GM18507 (cell line): Measurements from ENCODE around the gene BCKDHB.
"Not testable (repeated sequence)": the region's sequence is repeated elsewhere in the genome, so short reads cannot be mapped to it uniquely, and the experiment has no call there.

Source experiments
- DNase-seq: peaks from one replicate; pipeline ENCODE4 v3.0.0; 2011; ENCODE audit warnings: low read depth; ENCODE audit not compliant: insufficient read length; ENCODE audit errors: extremely low spot score
- FAIRE-seq: peaks from 2 replicates; lab custom pipeline; 2011; peaks lifted over from hg19 to GRCh38; lab: Jason Lieb, UNC

BCKDHB gene

DNA sequence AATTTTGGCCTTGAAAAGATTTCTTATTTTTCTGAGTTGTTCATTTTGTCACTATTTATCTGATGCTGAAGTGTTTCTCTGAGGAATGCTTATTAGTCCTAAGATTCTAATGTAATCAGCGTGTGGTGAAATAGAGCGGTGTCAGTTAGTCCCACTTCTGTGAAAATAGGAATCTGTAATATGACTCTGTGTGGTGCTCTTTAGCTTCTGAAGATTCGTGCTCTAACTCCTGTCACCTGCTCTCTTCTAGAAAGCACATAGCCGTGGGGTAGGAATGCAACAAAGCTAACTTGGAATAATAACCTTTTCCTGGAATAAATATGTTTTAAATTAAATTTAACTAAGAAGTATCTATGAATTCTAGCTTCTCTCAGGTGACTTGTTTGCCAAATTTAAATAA, 90.4 kb downstream of the BCKDHB start:
- FAIRE-seq (no peak), DNase-seq (no peak)

DNA sequence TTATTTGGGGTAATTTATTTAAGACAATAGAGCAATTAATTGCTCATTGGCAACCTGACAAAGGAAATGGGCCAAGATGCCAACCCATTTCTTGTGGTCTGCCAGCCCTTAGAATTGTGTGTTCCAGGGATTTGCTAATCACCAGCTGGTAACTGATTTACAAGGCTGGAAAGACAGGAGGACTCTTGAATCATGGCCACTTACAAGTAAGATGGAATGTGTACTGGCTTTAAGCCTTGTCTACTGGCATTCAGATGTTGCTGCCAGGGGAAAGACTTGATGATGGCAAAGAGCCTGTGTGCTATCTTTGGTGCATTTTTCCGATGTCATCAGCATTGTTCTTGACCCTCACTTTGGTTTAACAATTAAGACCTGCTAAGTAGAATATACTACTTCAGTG, 91.0 kb downstream of the BCKDHB start:
- DNase-seq = no peak

DNA sequence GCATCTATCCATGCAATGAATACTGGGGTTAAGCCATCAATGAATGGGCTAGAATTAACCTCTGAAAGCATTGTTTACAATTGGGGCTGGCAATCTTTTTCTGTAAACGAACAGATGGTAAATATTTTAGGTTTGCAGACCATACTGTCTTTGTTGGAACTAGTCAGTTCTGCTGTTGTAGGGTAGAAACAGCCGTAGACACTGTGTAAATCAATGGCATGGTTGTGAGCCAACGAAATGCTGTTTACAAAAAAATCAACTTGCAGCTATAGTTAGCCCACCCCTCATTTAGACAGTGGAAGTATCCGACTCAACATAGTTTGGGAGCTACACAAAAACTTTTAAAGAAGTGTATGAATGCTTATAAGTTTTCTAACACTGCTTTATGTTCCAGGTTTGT, 91.5 kb downstream of the BCKDHB start:
- FAIRE-seq = no peak
- no peak for DNase-seq

More for the DNA sequence above, 91.0 kb downstream of the BCKDHB start:
- FAIRE-seq = no peak

DNA sequence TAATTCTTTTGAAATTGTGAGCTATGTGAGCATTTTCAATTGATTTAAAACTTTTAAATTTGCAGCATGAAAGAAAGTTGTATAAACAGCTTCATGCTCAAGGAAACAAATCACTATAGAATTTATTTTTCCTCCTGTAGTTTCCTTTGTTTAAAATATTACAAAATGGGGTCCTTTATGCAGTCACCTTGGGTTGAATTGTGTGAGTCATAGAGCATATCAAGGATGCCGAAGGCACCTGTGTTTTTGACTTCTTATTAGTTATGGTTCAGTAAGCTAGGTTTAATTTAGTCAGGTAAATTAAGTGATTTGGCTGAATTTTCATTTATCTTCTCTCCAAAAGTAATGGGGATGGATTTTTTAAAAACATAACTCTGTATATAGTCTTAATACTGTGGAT, 96.8 kb downstream of the BCKDHB start:
- no peak for DNase-seq
- no peak for FAIRE-seq

DNA sequence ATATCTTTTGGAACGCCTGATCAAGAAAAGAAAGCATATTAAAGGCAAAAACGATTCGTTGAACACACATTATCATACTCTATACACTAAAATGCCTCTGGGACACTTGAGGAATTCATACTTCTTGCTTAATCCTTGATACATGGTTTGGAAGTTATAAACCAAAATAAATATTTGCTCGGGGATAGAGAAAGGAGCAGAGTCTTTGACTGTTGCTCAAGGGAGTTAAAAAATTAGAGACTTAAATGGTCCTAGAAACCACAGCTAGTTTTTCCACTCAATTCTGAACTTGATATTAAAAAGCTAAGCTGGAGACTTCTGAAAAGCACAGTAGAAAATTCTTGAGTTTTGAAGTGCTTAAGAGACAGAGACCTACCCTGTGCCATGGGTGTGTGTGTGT, 98.9 kb downstream of the BCKDHB start:
- DNase-seq (no peak), FAIRE-seq (no peak)

DNA sequence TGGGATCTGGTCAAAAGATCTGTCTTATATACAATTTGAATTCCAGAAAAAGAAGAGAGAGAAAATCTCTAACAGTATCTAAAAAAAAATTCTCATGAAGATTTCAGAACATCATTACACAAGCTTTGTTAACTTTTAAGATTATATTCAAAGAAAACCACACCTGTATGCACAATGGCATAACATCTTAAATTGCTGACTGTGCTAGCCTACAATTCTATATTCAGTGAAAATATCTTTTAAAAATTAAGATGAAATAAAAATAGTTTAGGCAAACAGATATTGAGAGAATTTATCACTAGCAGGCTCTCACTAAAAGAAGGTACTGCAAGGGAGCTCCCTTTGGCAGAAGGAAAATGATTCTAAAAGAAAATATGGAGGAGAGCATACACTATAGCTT, 100.3 kb downstream of the BCKDHB start:
- DNase-seq (no peak), FAIRE-seq (no peak)

DNA sequence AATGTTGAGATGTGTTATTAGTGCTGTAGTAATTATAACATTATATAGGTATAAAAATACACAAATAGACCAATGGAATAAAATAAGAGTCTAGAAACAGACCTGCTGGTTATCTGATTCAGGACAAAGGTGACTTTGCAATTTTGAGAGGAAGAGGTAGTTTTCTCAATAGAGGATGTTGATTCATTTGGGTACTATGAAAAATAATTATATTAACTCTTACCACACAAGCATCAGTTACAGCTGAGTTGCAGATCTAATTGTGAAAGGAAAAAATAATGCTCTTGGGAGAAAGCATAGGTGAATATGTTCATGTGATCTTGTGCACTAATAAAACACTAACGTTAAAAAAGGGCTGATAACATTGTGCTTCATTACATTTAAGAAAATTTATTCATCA, 103.0 kb downstream of the BCKDHB start:
- DNase-seq (no peak), FAIRE-seq (no peak)

DNA sequence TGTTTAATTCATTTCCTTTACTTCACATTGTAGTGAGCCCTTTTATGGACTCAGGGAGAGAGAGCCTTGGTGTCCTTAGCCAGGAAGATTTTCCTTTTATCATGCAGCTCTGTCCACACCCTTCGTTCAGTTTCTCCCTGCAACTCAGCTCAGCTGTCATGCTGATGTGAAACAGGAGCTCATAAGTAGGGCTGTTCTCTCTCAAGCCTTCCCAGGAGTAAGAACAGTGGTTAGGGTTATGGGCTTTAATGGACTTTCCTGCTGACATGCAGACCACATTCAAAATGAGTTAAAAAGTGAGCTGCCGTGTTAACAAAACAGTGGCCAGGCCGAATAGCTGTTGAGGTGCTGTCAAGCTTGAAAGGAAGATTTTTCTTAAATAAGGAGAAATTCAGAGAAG, 104.1 kb downstream of the BCKDHB start:
- DNase-seq (no peak), FAIRE-seq (peak; percentile 31)

DNA sequence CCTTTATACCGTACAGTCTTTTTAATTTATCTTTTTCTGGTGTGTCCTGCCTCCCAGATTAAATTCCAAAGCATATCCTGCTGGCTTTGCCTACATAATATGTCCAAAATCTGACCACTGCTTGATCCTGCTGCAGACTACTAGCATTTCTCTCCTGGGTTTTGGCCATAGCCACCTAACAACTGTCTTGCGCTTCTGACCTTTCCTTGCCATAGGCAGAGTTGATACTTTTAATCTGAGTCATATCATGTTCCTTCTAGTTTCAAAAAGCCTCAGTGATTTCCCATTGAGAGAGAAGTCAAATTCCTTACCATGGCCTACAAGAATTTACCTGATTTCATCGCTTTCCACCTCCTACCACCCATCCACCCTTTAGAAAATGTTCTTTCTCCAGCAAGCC, 104.8 kb downstream of the BCKDHB start:
- DNase-seq (no peak), FAIRE-seq (no peak)

DNA sequence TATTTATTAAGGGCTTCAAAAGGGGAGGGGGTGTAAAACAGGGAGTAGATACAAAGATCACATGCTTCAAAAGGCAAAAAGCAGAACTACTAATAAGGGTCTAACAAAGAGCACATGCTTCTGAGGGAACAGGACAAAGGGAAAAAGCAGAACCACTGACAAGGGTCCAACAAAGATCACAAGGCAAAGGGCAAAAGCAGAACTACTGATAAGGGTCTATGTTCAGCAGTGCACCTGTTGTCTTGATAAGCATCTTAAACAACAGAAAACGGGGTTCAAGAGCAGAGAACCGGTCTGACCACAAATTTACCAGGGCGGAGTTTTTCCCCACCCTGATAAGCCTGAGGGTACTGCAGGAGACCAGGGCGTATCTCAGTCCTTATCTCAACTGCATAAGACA, 105.4 kb downstream of the BCKDHB start:
- DNase-seq, FAIRE-seq: not testable (repeated sequence)

DNA sequence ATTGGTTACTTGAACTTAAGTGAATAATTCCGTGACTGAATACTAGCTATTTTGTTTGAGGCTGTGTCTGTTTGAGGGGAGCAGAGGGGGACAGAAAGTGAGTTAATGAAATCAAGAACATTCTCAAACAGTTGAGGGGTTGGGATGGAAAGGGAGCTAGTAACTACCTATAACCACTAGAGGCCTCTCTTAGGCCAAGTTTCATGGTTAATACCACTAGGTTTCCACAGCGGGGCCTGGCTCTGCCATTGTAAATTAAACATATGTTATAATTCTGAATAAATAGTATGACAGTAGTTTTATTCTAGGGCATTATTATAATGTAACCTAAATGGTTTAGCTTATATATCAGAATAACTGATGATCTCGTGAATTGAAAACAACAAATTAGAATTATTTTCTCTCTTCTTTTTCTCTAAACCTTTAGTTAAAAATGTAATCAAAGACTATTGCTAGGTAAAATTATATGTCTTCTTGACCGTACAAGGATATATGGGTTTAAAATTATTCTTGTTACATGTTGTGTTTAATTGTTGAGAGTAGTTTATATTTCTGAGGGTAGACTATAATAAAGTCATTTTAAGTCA, 108.1 kb downstream of the BCKDHB start:
- no peak for FAIRE-seq
- DNase-seq = peak; percentile 8

DNA sequence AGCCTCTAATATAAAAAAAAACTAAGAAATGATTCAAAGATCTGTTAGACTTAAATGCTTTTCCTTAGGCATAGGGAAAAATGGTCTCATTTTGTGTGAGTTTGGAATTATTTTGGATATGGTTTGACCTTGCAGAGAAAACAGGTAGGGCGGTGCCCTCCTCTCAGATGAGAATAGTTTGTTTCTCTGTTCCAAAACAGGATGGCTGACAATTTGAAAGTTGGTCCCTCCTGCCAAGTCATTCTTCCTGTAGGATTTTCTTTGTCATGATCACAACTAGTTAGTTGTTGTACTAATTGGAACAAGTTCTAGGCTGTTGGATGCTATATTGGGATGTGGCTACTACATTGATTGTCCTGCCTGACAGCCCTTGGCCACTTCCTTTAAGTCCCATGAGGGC, 108.6 kb downstream of the BCKDHB start:
- FAIRE-seq (no peak), DNase-seq (no peak)

DNA sequence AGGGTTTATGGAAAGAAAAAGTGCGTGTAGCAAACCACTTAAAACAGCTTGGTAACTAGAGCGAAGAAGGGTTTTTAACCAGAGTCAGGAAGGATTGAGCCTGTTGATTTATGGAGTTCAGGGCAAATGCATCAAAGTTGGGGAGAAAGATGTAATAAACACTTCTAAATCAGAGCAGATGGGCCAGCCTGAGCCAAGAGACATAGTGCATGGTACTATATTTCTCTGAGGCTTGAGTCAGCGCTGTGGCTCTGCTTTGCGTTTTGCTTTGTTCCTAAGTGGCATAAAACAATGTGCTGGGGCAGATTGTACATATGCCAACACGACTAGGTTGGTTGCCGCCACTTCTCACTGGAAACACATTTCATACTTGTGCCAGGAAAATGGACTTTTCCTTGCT, 111.3 kb downstream of the BCKDHB start:
- FAIRE-seq (no peak), DNase-seq (no peak)

DNA sequence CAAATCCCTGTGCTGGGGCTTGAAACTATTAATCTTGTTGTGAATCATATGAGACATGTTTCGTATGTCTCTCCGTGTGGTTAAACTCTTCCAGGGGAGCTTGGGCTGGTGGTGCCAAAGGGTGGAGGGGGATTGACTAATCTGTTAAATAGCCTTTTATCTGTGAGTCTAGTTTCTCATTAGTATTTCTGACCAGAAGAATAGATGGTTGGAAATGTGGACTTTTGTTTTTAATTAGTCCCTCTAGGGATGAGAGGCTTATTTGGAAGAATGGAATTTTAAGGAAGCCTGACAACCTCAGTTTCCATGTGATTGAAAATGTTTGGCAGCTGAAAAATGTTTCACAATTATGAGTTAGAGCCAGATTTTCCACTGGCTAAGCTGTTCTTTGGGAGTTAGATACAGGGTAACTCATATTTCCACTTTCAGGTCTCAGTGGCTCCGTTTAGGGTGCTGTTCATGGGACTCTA, 117.3 kb downstream of the BCKDHB start:
- FAIRE-seq = no peak
- DNase-seq = no peak

DNA sequence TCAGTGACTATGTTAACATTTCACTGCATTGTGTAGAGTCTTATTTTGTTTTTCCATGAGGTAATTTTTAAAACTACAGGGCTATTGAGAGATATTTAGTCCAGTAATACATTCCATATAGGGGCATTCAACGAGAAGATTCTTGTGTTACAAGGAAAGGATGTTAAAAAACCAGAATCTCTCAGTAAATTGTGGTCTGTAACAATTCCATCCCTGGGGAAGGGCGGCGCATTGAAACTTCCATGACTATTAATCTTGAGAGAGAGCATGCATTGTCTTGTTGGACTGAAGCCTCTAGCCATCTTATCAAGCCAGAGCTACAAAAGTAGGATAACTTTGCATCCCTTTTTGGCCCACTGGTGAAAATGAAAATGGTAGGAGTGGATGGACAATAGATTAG, 119.7 kb downstream of the BCKDHB start:
- DNase-seq = no peak
- no peak for FAIRE-seq

DNA sequence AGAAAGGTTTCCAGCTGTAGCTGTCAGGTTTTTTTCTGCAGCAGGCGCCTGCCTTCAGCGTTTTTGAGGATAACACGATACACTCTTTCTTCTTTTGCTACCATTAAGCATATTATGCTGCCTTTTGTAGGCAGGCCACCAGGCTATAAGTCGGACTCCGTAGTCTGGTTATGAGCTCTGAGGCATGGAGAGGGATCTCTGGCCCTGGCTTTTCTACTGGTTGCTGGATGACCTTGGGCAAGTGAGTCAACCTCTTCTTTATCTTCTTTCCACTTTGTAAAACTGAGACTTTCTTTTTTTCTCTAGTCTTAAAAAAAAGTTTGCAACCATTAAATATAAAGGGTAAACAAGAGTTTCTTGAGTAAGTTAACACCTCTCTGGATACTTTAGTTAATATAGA, 120.2 kb downstream of the BCKDHB start:
- no peak for FAIRE-seq

DNA sequence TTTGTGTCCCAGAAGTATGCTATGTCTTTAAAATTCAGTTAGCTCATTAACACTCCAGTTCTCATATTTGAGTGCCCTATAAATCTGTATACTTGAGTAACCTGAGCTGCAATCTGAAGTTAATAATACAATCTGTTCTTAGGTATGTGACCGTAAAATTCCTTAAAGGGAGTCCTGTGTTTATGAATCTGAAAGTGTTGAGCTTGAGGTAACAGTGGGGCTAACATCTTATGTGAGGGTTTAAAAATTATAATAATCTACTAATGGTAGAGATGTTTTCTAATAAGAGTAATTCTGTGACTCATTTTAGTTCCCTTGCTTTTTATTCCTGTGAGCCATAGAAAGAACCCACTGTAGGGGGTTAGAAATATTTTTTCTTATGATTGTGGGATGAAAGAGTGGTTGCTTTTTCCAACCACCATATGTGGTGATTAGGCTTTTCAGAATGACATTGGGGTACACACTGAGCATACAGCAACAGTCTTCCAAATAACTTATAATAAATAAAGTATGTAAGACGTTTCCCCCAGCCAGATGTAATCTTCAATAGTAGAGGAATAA, 121.2 kb downstream of the BCKDHB start:
- DNase-seq (no peak), FAIRE-seq (no peak)

More for the DNA sequence above, 120.2 kb downstream of the BCKDHB start:
- DNase-seq = no peak

DNA sequence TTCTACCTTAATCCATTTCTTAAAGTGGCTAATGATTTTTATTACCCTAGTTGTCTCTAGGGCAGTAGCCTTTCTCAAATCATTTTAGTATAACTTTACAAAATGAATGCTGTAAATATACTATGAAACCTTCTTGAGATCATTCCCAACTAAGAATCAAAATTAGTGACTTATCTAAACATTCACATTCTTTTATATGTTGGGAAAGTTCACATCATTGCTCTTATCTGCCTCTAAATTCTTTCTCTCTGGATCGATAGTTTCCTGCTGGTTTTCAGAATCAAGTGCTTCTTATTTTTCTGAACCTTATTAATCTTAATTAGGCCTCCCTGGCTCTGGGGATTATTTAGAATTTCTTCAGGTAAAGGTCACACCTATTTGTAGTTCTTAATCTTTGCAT, 126.8 kb downstream of the BCKDHB start:
- no peak for DNase-seq
- no peak for FAIRE-seq

DNA sequence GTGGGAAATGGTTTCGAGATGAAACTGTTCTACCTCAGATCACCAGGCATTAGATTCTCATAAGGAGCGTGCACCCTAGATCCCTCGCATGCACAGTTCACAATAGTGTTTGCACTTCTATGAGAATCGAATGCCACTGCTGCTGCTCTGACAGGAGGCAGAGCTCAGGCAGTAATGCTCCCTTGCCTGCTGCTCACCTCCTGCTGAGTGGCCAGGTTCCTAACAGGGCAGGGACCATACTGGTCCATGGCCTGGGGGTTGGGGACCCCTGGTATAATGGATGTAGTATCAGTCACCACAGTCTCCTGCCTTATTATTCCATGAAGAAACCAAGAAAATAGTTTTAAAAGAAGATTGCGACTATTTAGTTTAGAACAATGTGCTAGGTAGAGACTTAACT, 127.5 kb downstream of the BCKDHB start:
- FAIRE-seq (no peak), DNase-seq (no peak)

DNA sequence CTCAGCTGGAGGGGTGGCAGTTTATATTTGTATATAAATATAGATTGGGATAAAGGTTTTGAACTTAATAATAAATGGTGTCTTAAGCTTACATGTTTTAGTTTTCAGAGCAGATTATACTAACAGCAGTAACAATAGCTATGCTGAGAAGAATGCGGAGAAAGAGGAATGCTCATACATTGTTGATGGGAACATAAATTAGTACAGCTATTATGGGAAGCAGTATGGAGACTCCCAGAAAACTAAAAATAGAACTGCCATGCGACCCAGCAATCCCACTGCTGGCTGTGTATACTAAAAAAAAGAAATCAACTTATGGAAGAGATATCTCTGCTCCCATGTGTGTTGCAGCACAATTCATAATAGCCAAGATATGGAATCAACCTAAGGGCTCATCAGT, 127.9 kb downstream of the BCKDHB start:
- no peak for DNase-seq
- no peak for FAIRE-seq

DNA sequence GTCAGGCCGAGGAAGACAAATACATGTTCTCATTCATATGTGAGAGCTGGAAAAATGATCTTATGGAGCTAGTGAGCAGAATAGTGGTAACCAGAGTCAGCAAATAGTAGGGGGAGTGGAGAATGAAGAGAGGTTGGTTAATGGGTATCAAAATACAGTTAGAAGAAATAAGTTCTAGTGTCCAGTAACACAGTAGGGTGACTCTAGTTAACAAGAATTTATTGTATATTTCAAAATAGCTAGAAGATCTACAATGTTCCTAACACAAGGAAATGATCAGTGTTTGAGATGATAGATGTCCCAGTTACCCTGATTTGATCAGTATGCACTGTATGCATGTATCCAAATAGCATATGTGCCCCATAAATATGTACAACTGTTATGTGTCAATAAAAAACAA, 128.4 kb downstream of the BCKDHB start:
- DNase-seq = no peak
- FAIRE-seq = no peak

DNA sequence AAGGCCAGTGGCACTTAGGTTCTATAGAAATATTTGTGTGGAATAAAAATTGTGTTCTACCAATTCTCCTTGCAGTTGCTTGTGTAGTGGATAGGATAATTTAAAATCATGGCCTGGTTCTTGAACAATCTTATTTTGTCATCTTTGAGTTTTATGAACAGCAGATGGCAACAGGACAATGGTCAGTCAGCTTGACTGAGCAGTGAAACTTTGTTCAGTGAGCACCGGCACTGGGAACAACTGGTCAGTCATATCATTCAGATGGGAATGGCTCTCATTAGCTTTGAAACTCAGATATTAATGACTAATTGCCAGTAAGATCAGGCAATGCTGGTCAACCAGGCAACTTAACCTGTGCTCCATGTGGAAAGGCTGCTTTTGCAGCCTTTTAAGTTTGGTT, 129.2 kb downstream of the BCKDHB start:
- DNase-seq = no peak
- no peak for FAIRE-seq
